ENCODE results near the gene UBE4A. TPM values are rescaled to one million over a fixed set of nuclear protein-coding genes. Genes with fewer than 3 reads are reported as not detected.

Gene UBE4A
- total and polyA plus RNA-seq, 10 of the 15 experiments (the other 5 are each of a cell fraction or from before 2014, with no cell fraction given): 6.2 to 39.6 (median 30.3) TPM

DNA sequence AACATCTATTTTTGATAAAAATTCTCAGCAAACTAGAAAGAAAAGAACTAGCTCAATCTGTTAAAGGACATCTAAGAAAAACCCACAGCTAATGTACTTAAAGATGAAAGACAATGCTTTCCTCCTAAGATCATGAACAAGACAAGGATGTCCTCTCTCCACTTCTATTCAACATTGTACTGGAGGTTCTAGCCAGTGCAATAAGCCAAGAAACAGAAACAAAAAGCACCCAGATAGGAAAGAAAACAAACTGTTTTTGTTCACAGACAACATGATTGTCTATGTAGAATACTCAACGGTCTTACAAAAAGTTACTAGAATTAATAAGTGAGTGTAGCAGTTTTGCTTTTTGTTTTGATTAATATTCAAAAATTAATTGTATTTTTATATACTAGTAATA, 24.7 kb upstream of the UBE4A start:
- H3K4me3 ChIP-seq: no peak overlapping the region
- no peak overlapping the region for H3K9ac ChIP-seq (ENCODE audit: control insufficient read depth, insufficient read depth, low read length)
- H3K27me3 ChIP-seq (replicated peaks in 1 of 2; ENCODE audit: control insufficient read depth in 2 of 2, insufficient read depth in 2 of 2, low read length in 1 of 2): no peaks in the 10 kb centered on the region
- POLR2A ChIA-PET: interaction anchor here (2.1 kb wide), 1 partner anchor 11 kb away, joined by 6 read pairs; no protein-coding TSS in a partner anchor
- CTCF ChIA-PET: interaction anchor here (0.8 to 1.6 kb wide), 2 partner anchors 18 to 136 kb away, joined by 3 to 4 read pairs; no protein-coding TSS in a partner anchor
- H3K9me3 ChIP-seq (replicated peaks; ENCODE audit: control insufficient read depth, insufficient read depth, low read length): no peaks in the 10 kb centered on the region
- SMC1A ChIA-PET (ENCODE audit: uncharacterized antibody, unreplicated experiment): interaction anchor here (0.7 to 2.1 kb wide), 3 partner anchors 11 to 210 kb away, joined by 3 to 7 read pairs (median 3); no protein-coding TSS in a partner anchor
- no peak overlapping the region for H3K4me2 ChIP-seq (ENCODE audit: control insufficient read depth, insufficient read depth)
- H4K20me1 ChIP-seq (ENCODE audit: control insufficient read depth, insufficient read depth): no peaks in the 10 kb centered on the region
- FAIRE-seq (no peak), DNase-seq (ENCODE audit: low read depth, low spot score) (no peak), ATAC-seq (no peak)
- no peaks in the 10 kb centered on the region for H3K4me1 ChIP-seq (ENCODE audit: control insufficient read depth, insufficient read depth, low read length)
- H3K27ac ChIP-seq (ENCODE audit: control insufficient read depth, insufficient read depth): no peak overlapping the region
- H3K79me2 ChIP-seq (ENCODE audit: control insufficient read depth, insufficient read depth, low read length): no peaks in the 10 kb centered on the region
- RAD21 ChIA-PET (ENCODE audit: unreplicated experiment): interaction anchor here (0.7 to 1.1 kb wide), 2 partner anchors 36 to 912 kb away, joined by 3 read pairs; no protein-coding TSS in a partner anchor
- intact Hi-C loops (cut with micrococcal nuclease; ENCODE audit: unreplicated experiment) (no loop called here), in situ Hi-C loops (cut with MboI) (no loop called here)
- H3K36me3 ChIP-seq (ENCODE audit: control insufficient read depth in 2 of 2, insufficient read depth in 2 of 2, low read length in 1 of 2): no peaks in the 10 kb centered on the region
- no peak for TF ChIP-seq CBX3 (IDR thresholded peaks at IDR 0.05; ENCODE audit: borderline replicate concordance, low read depth)
- TF ChIP-seq, protein P1, sequence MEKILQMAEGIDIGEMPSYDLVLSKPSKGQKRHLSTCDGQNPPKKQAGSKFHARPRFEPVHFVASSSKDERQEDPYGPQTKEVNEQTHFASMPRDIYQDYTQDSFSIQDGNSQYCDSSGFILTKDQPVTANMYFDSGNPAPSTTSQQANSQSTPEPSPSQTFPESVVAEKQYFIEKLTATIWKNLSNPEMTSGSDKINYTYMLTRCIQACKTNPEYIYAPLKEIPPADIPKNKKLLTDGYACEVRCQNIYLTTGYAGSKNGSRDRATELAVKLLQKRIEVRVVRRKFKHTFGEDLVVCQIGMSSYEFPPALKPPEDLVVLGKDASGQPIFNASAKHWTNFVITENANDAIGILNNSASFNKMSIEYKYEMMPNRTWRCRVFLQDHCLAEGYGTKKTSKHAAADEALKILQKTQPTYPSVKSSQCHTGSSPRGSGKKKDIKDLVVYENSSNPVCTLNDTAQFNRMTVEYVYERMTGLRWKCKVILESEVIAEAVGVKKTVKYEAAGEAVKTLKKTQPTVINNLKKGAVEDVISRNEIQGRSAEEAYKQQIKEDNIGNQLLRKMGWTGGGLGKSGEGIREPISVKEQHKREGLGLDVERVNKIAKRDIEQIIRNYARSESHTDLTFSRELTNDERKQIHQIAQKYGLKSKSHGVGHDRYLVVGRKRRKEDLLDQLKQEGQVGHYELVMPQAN (conservative IDR thresholded peaks at IDR 0.05): no peak
- TF ChIP-seq CBX5 (IDR thresholded peaks at IDR 0.05; ENCODE audit: low read depth): no peak
- TF ChIP-seq RCOR1 (conservative IDR thresholded peaks at IDR 0.05; ENCODE audit: low read depth, low read length): no peak
- TF ChIP-seq GABPA (IDR thresholded peaks at IDR 0.05; ENCODE audit: low read depth): no peak
- no peak for TF ChIP-seq ZNF217 (IDR thresholded peaks at IDR 0.05)
- no peak for TF ChIP-seq PAX5 (IDR thresholded peaks at IDR 0.05; ENCODE audit: borderline replicate concordance, low read depth, low read length)
- TF ChIP-seq, protein P2, sequence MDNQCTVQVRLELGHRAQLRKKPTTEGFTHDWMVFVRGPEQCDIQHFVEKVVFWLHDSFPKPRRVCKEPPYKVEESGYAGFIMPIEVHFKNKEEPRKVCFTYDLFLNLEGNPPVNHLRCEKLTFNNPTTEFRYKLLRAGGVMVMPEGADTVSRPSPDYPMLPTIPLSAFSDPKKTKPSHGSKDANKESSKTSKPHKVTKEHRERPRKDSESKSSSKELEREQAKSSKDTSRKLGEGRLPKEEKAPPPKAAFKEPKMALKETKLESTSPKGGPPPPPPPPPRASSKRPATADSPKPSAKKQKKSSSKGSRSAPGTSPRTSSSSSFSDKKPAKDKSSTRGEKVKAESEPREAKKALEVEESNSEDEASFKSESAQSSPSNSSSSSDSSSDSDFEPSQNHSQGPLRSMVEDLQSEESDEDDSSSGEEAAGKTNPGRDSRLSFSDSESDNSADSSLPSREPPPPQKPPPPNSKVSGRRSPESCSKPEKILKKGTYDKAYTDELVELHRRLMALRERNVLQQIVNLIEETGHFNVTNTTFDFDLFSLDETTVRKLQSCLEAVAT (IDR thresholded peaks at IDR 0.05): no peak
- TF ChIP-seq, protein P3, sequence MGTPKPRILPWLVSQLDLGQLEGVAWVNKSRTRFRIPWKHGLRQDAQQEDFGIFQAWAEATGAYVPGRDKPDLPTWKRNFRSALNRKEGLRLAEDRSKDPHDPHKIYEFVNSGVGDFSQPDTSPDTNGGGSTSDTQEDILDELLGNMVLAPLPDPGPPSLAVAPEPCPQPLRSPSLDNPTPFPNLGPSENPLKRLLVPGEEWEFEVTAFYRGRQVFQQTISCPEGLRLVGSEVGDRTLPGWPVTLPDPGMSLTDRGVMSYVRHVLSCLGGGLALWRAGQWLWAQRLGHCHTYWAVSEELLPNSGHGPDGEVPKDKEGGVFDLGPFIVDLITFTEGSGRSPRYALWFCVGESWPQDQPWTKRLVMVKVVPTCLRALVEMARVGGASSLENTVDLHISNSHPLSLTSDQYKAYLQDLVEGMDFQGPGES (IDR thresholded peaks at IDR 0.05): no peak
- no peak for TF ChIP-seq MEF2B (IDR thresholded peaks at IDR 0.05; ENCODE audit: partially characterized antibody, poor library complexity, severe bottlenecking)
- no peak for TF ChIP-seq RUNX3 (IDR thresholded peaks at IDR 0.05; ENCODE audit: low read length)
- no peak for TF ChIP-seq POLR2AphosphoS2 (IDR thresholded peaks at IDR 0.05; ENCODE audit: low read depth, low read length)
- TF ChIP-seq CREB1 (IDR thresholded peaks at IDR 0.05; ENCODE audit: low read depth): no peak
- no peak for TF ChIP-seq HDAC2 (IDR thresholded peaks at IDR 0.05)
- TF ChIP-seq KDM1A (IDR thresholded peaks at IDR 0.05; ENCODE audit: borderline replicate concordance): no peak
- no peak for TF ChIP-seq FOS (IDR thresholded peaks at IDR 0.05; ENCODE audit: borderline replicate concordance, extremely low read depth, insufficient read length)
- TF ChIP-seq EED (IDR thresholded peaks at IDR 0.05; ENCODE audit: low read depth): no peak
- H2AFZ ChIP-seq (ENCODE audit: control insufficient read depth, low read depth, low read length): no peak overlapping the region
- BruUV-seq (replicated peaks): no TSS peak
- 48% methylated on average over 1 of the region's 1 CpG for WGBS (ENCODE audit: insufficient coverage, insufficient replicate concordance, low lambda C conversion rate, missing lambda C conversion rate)
